K562 (cell line): ENCODE data around the gene GPRIN3. TPM values are rescaled to one million over a fixed set of nuclear protein-coding genes. Genes with fewer than 3 reads are reported as not detected.

Experiments
- ATAC-seq: fragments of 200-7000 bp; cut with Tn5 transposase; 3 replicates; pipeline ENCODE4 v1.9.1; 2020; ENCODE audit warnings: moderate library complexity
- BruUV-seq: library from RNA; stranded (reverse); fragments of 400-500 nt; replicated peaks from 2 replicates; lab custom pipeline; 2021; lab: Mats Ljungman, UMichigan
- CTCF ChIA-PET: fragments of 300-600 bp; formaldehyde crosslinking; extraction: SDS; loops from one replicate; lab custom pipeline; 2021; ENCODE audit warnings: low intra/inter-chr PET ratio; lab: Yijun Ruan, JAX
- POLR2A ChIA-PET: fragments of 300-600, 350-650 bp; sonication (Branson Sonifier 250); formaldehyde crosslinking; extraction: SDS; loops from one replicate; lab custom pipeline; 2021; ENCODE audit warnings: antibody characterized with exemption, inconsistent platforms; lab: Yijun Ruan, JAX
- DNase-seq, 4 experiments: peaks; one replicate each; pipeline versions ENCODE4 v3.0.0 to v3.0.0-alpha.2; 2011 to 2018; ENCODE audit warnings: low spot score in 3 of 4, mixed read lengths in 3 of 4; ENCODE audit errors: extremely low read depth in 1 of 4
- FAIRE-seq: peaks from 2 replicates; lab custom pipeline; 2011; peaks lifted over from hg19 to GRCh38; lab: Jason Lieb, UNC
- H2AFZ ChIP-seq: 2 replicates; pipeline ENCODE4 v1.6.0; 2011; ENCODE audit warnings: low read depth, low read length, control low read depth, inconsistent platforms
- H3K27ac ChIP-seq: fragments of 200-600 bp; 3 replicates; pipeline ENCODE4 v1.8.0; 2011; ENCODE audit warnings: low read depth, mild to moderate bottlenecking, control low read depth, inconsistent platforms, low read length, moderate library complexity, mixed read lengths; ENCODE audit errors: extremely low read depth
- H3K27me3 ChIP-seq, 2 experiments: fragments of 300-600 bp in 1 of 2; 2 replicates in 1 of 2; 3 replicates in 1 of 2; pipeline versions ENCODE4 v1.6.0 to v1.8.0; 2011; ENCODE audit warnings: inconsistent platforms in 2 of 2, low read length in 2 of 2, mild to moderate bottlenecking in 1 of 2, mixed read lengths in 1 of 2, moderate library complexity in 1 of 2; ENCODE audit not compliant: control insufficient read depth in 2 of 2, insufficient read depth in 2 of 2
- H3K36me3 ChIP-seq: fragments of 300-600 bp; 3 replicates; pipeline ENCODE4 v1.8.0; 2011; ENCODE audit warnings: mild to moderate bottlenecking, low read length, inconsistent platforms; ENCODE audit not compliant: control insufficient read depth, insufficient read depth
- H3K4me1 ChIP-seq, 2 experiments: fragments of 200-600 bp in 1 of 2; replicated peaks in 1 of 2; 2 replicates in 1 of 2; 3 replicates in 1 of 2; pipeline versions ENCODE4 v1.5.1 to v1.8.0; 2011; ENCODE audit warnings: inconsistent platforms in 2 of 2, low read length in 2 of 2, mild to moderate bottlenecking in 1 of 2, mixed read lengths in 1 of 2, moderate library complexity in 1 of 2; ENCODE audit not compliant: control insufficient read depth in 2 of 2, insufficient read depth in 2 of 2
- H3K4me2 ChIP-seq: 2 replicates; pipeline ENCODE4 v1.6.1; 2011; ENCODE audit warnings: low read length, control low read depth, inconsistent platforms, mixed read lengths; ENCODE audit not compliant: insufficient read depth
- H3K4me3 ChIP-seq: fragments of 200-600 bp; sonication (generic), shearing (Covaris generic); 2 replicates; pipeline ENCODE4 v1.5.1; 2016; ENCODE audit warnings: control low read depth, inconsistent platforms
- H3K79me2 ChIP-seq: fragments of 200-600 bp; 3 replicates; pipeline ENCODE4 v1.8.0; 2011; ENCODE audit warnings: low read length, inconsistent platforms; ENCODE audit not compliant: control insufficient read depth, insufficient read depth
- H3K9ac ChIP-seq, 2 experiments: 2 replicates each; pipeline versions ENCODE4 v1.6.0 to v1.6.1; 2011; ENCODE audit warnings: low read depth in 2 of 2, low read length in 2 of 2, control low read depth in 1 of 2, inconsistent platforms in 1 of 2, mild to moderate bottlenecking in 1 of 2, mixed read lengths in 1 of 2; ENCODE audit not compliant: insufficient read depth in 1 of 2
- H3K9me1 ChIP-seq: one replicate; pipeline ENCODE4 v1.6.0; 2011; ENCODE audit warnings: inconsistent platforms, mild to moderate bottlenecking, low read length, moderate library complexity; ENCODE audit not compliant: control insufficient read depth, insufficient read depth
- H3K9me3 ChIP-seq: replicated peaks from 2 replicates; pipeline ENCODE4 v1.5.1; 2011; ENCODE audit warnings: low read depth, low read length, inconsistent platforms; ENCODE audit not compliant: control insufficient read depth, insufficient read depth
- H4K20me1 ChIP-seq: replicated peaks from 2 replicates; pipeline ENCODE4 v1.6.1; 2011; ENCODE audit warnings: low read length, inconsistent platforms, mixed read lengths; ENCODE audit not compliant: control insufficient read depth, insufficient read depth
- ILF3 ChIP-seq: fragments of 450-650 bp; IDR thresholded peaks from 2 replicates; pipeline ENCODE4 v1.6.1; 2018; ENCODE audit warnings: antibody characterized with exemption, mild to moderate bottlenecking, moderate library complexity, borderline replicate concordance
- KAT2B ChIP-seq: IDR thresholded peaks from one replicate; pipeline ENCODE4 v1.6.1; 2012; ENCODE audit warnings: low read depth, mild to moderate bottlenecking, control low read depth, inconsistent platforms, low read length, moderate library complexity
- KDM1A ChIP-seq, 2 experiments: fragments of 450-650 bp; IDR thresholded peaks; 2 replicates each; pipeline ENCODE4 v1.6.1; 2016; ENCODE audit warnings: mild to moderate bottlenecking in 2 of 2
- KLF10 ChIP-seq: fragments of 250-450 bp; sonication (Bioruptor Pico); IDR thresholded peaks from 2 replicates; pipeline ENCODE4 v1.6.1; 2021; ENCODE audit warnings: matching md5 sums
- RREB1 ChIP-seq: fragments of 250-450 bp; sonication (Bioruptor Pico); IDR thresholded peaks from 2 replicates; pipeline ENCODE4 v1.4.0; 2020
- ZEB2 ChIP-seq: fragments of 450-650 bp; IDR thresholded peaks from 2 replicates; pipeline ENCODE4 v1.6.1; 2016
- ZMIZ1 ChIP-seq, 2 experiments: fragments of 150-350 bp in 1 of 2; IDR thresholded peaks; 2 replicates each; pipeline ENCODE4 v1.6.1; 2012 to 2016; ENCODE audit warnings: low read depth in 2 of 2, low read length in 2 of 2, mild to moderate bottlenecking in 1 of 2, moderate library complexity in 1 of 2
- WGBS: fragments of 100-300 bp; shearing (Covaris generic); methylation state at CpG from one replicate; pipeline ENCODE4 v1.1.6; 2016; ENCODE audit warnings: low coverage, mixed read lengths; ENCODE audit not compliant: insufficient coverage; ENCODE audit errors: missing lambda C conversion rate; 5-methylcytosine and 5-hydroxymethylcytosine counted together
- in situ Hi-C: fragments of 300-500 bp; cut with MboI; formaldehyde crosslinking; loops from 4 replicates; pipeline ENCODE4 v1.15.0; 2018; ENCODE audit warnings: inconsistent platforms, mixed read lengths
- intact Hi-C: fragments of 100-400 bp; cut with micrococcal nuclease; formaldehyde crosslinking; loops from 2 replicates; pipeline ENCODE4 v1.14.2; 2022
- polyA plus RNA-seq, 8 experiments: library from polyadenylated mRNA; depleted of rRNA in 4 of 8; stranded (reverse) in 5 of 8; unstranded in 3 of 8; fragments of >200 nt; fragmentation: Nextera tagmentation in 2 of 8; fragmentation: Illumina TruSeq in 1 of 8; extraction: Ambion mirVana in 2 of 8; extraction: Trizol in 1 of 8; gene quantifications; 2 replicates each; pipeline versions ENCODE4 v1.2.1 to v1.2.3, GENCODE V29; 2011 to 2014; ENCODE audit warnings: inconsistent platforms in 1 of 8, missing spikeins in 1 of 8
- total RNA-seq, 7 experiments: library from RNA; depleted of rRNA in 6 of 7; stranded (reverse); fragments of >200 nt in 6 of 7; fragmentation: Illumina TruSeq in 2 of 7; extraction: Trizol in 2 of 7; gene quantifications; 2 replicates each; pipeline versions ENCODE4 v1.2.1 to v1.2.3, GENCODE V29; 2011 to 2021; ENCODE audit warnings: low replicate concordance in 1 of 7

GPRIN3 gene
- total and polyA plus RNA-seq, 9 of the 15 experiments (the other 6 are each of a cell fraction or from before 2014, with no cell fraction given) = 0.02 TPM; not detected in 8

- no peak for ATAC-seq
- Histone ChIP-seq H3K9ac (no peak overlapping the region), H4K20me1 (no peaks in the 10 kb centered on the region), H3K36me3 (no peaks in the 10 kb centered on the region), H2AFZ (no peak overlapping the region), H3K4me2 (no peak overlapping the region), H3K27ac (no peak overlapping the region)
- POLR2A ChIA-PET = no interaction called here
- 1% methylated on average over 5 of the region's 5 CpGs for WGBS
- TF ChIP-seq KAT2B = no peak
- TF ChIP-seq ZEB2 = no peak
- TF ChIP-seq, all 486 proteins: peak for 0
- Histone ChIP-seq H3K9me3 (no peaks in the 10 kb centered on the region), H3K4me1 (no peaks in the 10 kb centered on the region), H3K9me1 (no peaks in the 10 kb centered on the region), H3K4me3 (no peak overlapping the region), H3K27me3 (no peaks in the 10 kb centered on the region), H3K79me2 (no peaks in the 10 kb centered on the region)
- in situ Hi-C loops (no loop called here), intact Hi-C loops (no loop called here)
- CTCF ChIA-PET = no interaction called here
- no TSS peak for BruUV-seq
- DNase-seq (no peak), FAIRE-seq (no peak)
Observed at GRCh38 chr4:89273741-89274141, 33.9 kb downstream of the GPRIN3 start.

GRCh38 chr4:89270792-89271191 is 36.8 kb downstream of the GPRIN3 start:
- Histone ChIP-seq H3K27ac (no peak overlapping the region), H4K20me1 (no peaks in the 10 kb centered on the region), H3K4me1 (no peaks in the 10 kb centered on the region), H3K9me1 (no peaks in the 10 kb centered on the region), H3K4me2 (no peak overlapping the region), H3K79me2 (no peaks in the 10 kb centered on the region), H3K27me3 (no peaks in the 10 kb centered on the region), H3K36me3 (no peaks in the 10 kb centered on the region), H3K9me3 (no peaks in the 10 kb centered on the region), H2AFZ (no peak overlapping the region), H3K9ac (no peak overlapping the region), H3K4me3 (no peak overlapping the region)
- FAIRE-seq (no peak), DNase-seq (no peak), ATAC-seq (no peak)
- POLR2A ChIA-PET = no interaction called here
- intact Hi-C loops = no loop called here
- CTCF ChIA-PET = no interaction called here
- BruUV-seq = no TSS peak
- WGBS = 0% methylated on average over 1 of the region's 1 CpG
- in situ Hi-C loops = no loop called here
- TF ChIP-seq RREB1 (CRISPR knock-in tag) (no peak), KDM1A (IDR thresholded peaks at IDR 0.05) (no peak), ILF3 (no peak), KLF10 (CRISPR knock-in tag) (no peak), ZMIZ1 (IDR thresholded peaks at IDR 0.05; ENCODE audit: low read depth in 2 of 2, low read length in 2 of 2) (no peak)
